ENCODE data around the gene ABLIM1. TPM values are rescaled to one million over a fixed set of nuclear protein-coding genes. Genes with fewer than 3 reads are reported as not detected.

ABLIM1 gene
- total and polyA plus RNA-seq, 4 experiments from 2014 or later, result 129 to 202 (median 188) TPM

- Mint-ChIP-seq H3K4me3 (peak overlapping the region in 1 of 8 donors; percentile 29), H3K27me3 (peaks cover 53 to 65% of the 10 kb centered on the region in 2 donors), H3K36me3 (peaks cover 0 to 3% of the 10 kb centered on the region in 2 donors), H3K27ac (no peak overlapping the region), H3K9me3 (peaks cover 0 to 4% (median 0%) of the 10 kb centered on the region in 8 donors), H3K4me1 (peaks cover 0 to 18% (median 11%) of the 10 kb centered on the region in 4 donors)
- DNase-seq, result no peak
- H3K36me3 ChIP-seq (ENCODE audit: insufficient read depth, low read length), result no peaks in the 10 kb centered on the region
- no peak overlapping the region for H3K4me3 ChIP-seq (ENCODE audit: low read length in 2 of 2)
- H3K4me1 ChIP-seq (ENCODE audit: insufficient read depth, low read length), result no peaks in the 10 kb centered on the region
- no peaks in the 10 kb centered on the region for H3K27me3 ChIP-seq (ENCODE audit: insufficient read depth, low read length)
- ChIA-PET CTCF (ENCODE audit: partially characterized antibody) (no interaction called here), POLR2A (ENCODE audit: partially characterized antibody) (no interaction called here)
- intact Hi-C loops (cut with micrococcal nuclease), result no loop called here
- H3K27ac ChIP-seq (ENCODE audit: low read depth, low read length), result no peak overlapping the region
- H3K9me3 ChIP-seq (ENCODE audit: control insufficient read depth in 1 of 2, low read length in 2 of 2), result no peaks in the 10 kb centered on the region
Observed at GRCh38 chr10:114402233-114402632, 255.8 kb downstream of the ABLIM1 start.

GRCh38 chr10:114401195-114401791 is 256.8 kb downstream of the ABLIM1 start:
- no peak overlapping the region for H3K27ac Mint-ChIP-seq
- Histone ChIP-seq H3K27me3 (ENCODE audit: insufficient read depth, low read length) (no peaks in the 10 kb centered on the region), H3K4me3 (ENCODE audit: low read length in 2 of 2) (no peak overlapping the region), H3K9me3 (ENCODE audit: control insufficient read depth in 1 of 2, low read length in 2 of 2) (no peaks in the 10 kb centered on the region), H3K27ac (ENCODE audit: low read depth, low read length) (no peak overlapping the region), H3K4me1 (ENCODE audit: insufficient read depth, low read length) (no peaks in the 10 kb centered on the region), H3K36me3 (ENCODE audit: insufficient read depth, low read length) (no peaks in the 10 kb centered on the region)
- ChIA-PET CTCF (ENCODE audit: partially characterized antibody) (interaction anchor here (1.4 kb wide), 1 partner anchor 97 kb away, joined by 3 read pairs; no protein-coding TSS in a partner anchor), POLR2A (ENCODE audit: partially characterized antibody) (no interaction called here)
- peaks cover 0 to 18% (median 11%) of the 10 kb centered on the region in 4 donors for H3K4me1 Mint-ChIP-seq
- peaks cover 0 to 2% of the 10 kb centered on the region in 2 donors for H3K36me3 Mint-ChIP-seq
- no peak for DNase-seq
- H3K9me3 Mint-ChIP-seq, result peaks cover 0 to 1% (median 0%) of the 10 kb centered on the region in 8 donors
- H3K27me3 Mint-ChIP-seq, result peaks cover 57 to 66% of the 10 kb centered on the region in 2 donors
- no peak overlapping the region for H3K4me3 Mint-ChIP-seq
- intact Hi-C loops (cut with micrococcal nuclease), result no loop called here

- Mint-ChIP-seq H3K27ac (no peak overlapping the region), H3K4me1 (peaks cover 0 to 12% (median 9%) of the 10 kb centered on the region in 4 donors), H3K9me3 (no peaks in the 10 kb centered on the region), H3K4me3 (no peak overlapping the region), H3K36me3 (no peaks in the 10 kb centered on the region), H3K27me3 (peaks cover 56 to 59% of the 10 kb centered on the region in 2 donors)
- DNase-seq, result no peak
- no peaks in the 10 kb centered on the region for H3K27me3 ChIP-seq (ENCODE audit: insufficient read depth, low read length)
- intact Hi-C loops (cut with micrococcal nuclease), result no loop called here
- H3K9me3 ChIP-seq (ENCODE audit: control insufficient read depth in 1 of 2, low read length in 2 of 2), result no peaks in the 10 kb centered on the region
- no peak overlapping the region for H3K4me3 ChIP-seq (ENCODE audit: low read length in 2 of 2)
- no peaks in the 10 kb centered on the region for H3K4me1 ChIP-seq (ENCODE audit: insufficient read depth, low read length)
- H3K27ac ChIP-seq (ENCODE audit: low read depth, low read length), result no peak overlapping the region
- CTCF ChIA-PET (ENCODE audit: partially characterized antibody), result no interaction called here
- POLR2A ChIA-PET (ENCODE audit: partially characterized antibody), result no interaction called here
- H3K36me3 ChIP-seq (ENCODE audit: insufficient read depth, low read length), result no peaks in the 10 kb centered on the region
Observed at GRCh38 chr10:114400091-114400490, 258.0 kb downstream of the ABLIM1 start.

- ChIA-PET CTCF (ENCODE audit: partially characterized antibody) (no interaction called here), POLR2A (ENCODE audit: partially characterized antibody) (no interaction called here)
- Histone ChIP-seq H3K9me3 (ENCODE audit: control insufficient read depth in 1 of 2, low read length in 2 of 2) (no peaks in the 10 kb centered on the region), H3K36me3 (ENCODE audit: insufficient read depth, low read length) (no peaks in the 10 kb centered on the region), H3K27ac (ENCODE audit: low read depth, low read length) (no peak overlapping the region), H3K4me1 (ENCODE audit: insufficient read depth, low read length) (no peaks in the 10 kb centered on the region), H3K4me3 (ENCODE audit: low read length in 2 of 2) (no peak overlapping the region), H3K27me3 (ENCODE audit: insufficient read depth, low read length) (no peaks in the 10 kb centered on the region)
- Mint-ChIP-seq H3K27me3 (peaks cover 54 to 61% of the 10 kb centered on the region in 2 donors), H3K4me3 (no peak overlapping the region), H3K4me1 (peaks cover 0 to 11% (median 7%) of the 10 kb centered on the region in 4 donors), H3K36me3 (no peaks in the 10 kb centered on the region), H3K9me3 (no peaks in the 10 kb centered on the region), H3K27ac (no peak overlapping the region)
- no peak for DNase-seq
- intact Hi-C loops (cut with micrococcal nuclease), result no loop called here
Observed at GRCh38 chr10:114399576-114399975, 258.5 kb downstream of the ABLIM1 start.

GRCh38 chr10:114398587-114399331 is 259.3 kb downstream of the ABLIM1 start:
- Histone ChIP-seq H3K27ac (ENCODE audit: low read depth, low read length) (no peak overlapping the region), H3K27me3 (ENCODE audit: insufficient read depth, low read length) (no peaks in the 10 kb centered on the region), H3K4me1 (ENCODE audit: insufficient read depth, low read length) (no peaks in the 10 kb centered on the region), H3K4me3 (ENCODE audit: low read length in 2 of 2) (no peak overlapping the region), H3K36me3 (ENCODE audit: insufficient read depth, low read length) (no peaks in the 10 kb centered on the region), H3K9me3 (ENCODE audit: control insufficient read depth in 1 of 2, low read length in 2 of 2) (no peaks in the 10 kb centered on the region)
- no peak overlapping the region for H3K4me3 Mint-ChIP-seq
- H3K27ac Mint-ChIP-seq, result no peak overlapping the region
- DNase-seq, result no peak
- peaks cover 0 to 11% (median 7%) of the 10 kb centered on the region in 4 donors for H3K4me1 Mint-ChIP-seq
- intact Hi-C loops (cut with micrococcal nuclease), result no loop called here
- peaks cover 54 to 62% of the 10 kb centered on the region in 2 donors for H3K27me3 Mint-ChIP-seq
- CTCF ChIA-PET (ENCODE audit: partially characterized antibody), result no interaction called here
- H3K36me3 Mint-ChIP-seq, result no peaks in the 10 kb centered on the region
- POLR2A ChIA-PET (ENCODE audit: partially characterized antibody), result no interaction called here
- no peaks in the 10 kb centered on the region for H3K9me3 Mint-ChIP-seq

GRCh38 chr10:114397651-114398145 is 260.4 kb downstream of the ABLIM1 start:
- POLR2A ChIA-PET (ENCODE audit: partially characterized antibody), result no interaction called here
- Mint-ChIP-seq H3K36me3 (no peaks in the 10 kb centered on the region), H3K27ac (no peak overlapping the region), H3K27me3 (peaks cover 53 to 63% of the 10 kb centered on the region in 2 donors), H3K9me3 (no peaks in the 10 kb centered on the region), H3K4me3 (no peak overlapping the region), H3K4me1 (peaks cover 0 to 4% (median 1%) of the 10 kb centered on the region in 4 donors)
- no peaks in the 10 kb centered on the region for H3K27me3 ChIP-seq (ENCODE audit: insufficient read depth, low read length)
- H3K4me3 ChIP-seq (ENCODE audit: low read length in 2 of 2), result no peak overlapping the region
- intact Hi-C loops (cut with micrococcal nuclease), result no loop called here
- H3K4me1 ChIP-seq (ENCODE audit: insufficient read depth, low read length), result no peaks in the 10 kb centered on the region
- no peaks in the 10 kb centered on the region for H3K36me3 ChIP-seq (ENCODE audit: insufficient read depth, low read length)
- no peaks in the 10 kb centered on the region for H3K9me3 ChIP-seq (ENCODE audit: control insufficient read depth in 1 of 2, low read length in 2 of 2)
- no peak for DNase-seq
- CTCF ChIA-PET (ENCODE audit: partially characterized antibody), result no interaction called here
- no peak overlapping the region for H3K27ac ChIP-seq (ENCODE audit: low read depth, low read length)

- Histone ChIP-seq H3K36me3 (ENCODE audit: insufficient read depth, low read length) (no peaks in the 10 kb centered on the region), H3K4me3 (ENCODE audit: low read length in 2 of 2) (no peak overlapping the region), H3K27ac (ENCODE audit: low read depth, low read length) (no peak overlapping the region), H3K9me3 (ENCODE audit: control insufficient read depth in 1 of 2, low read length in 2 of 2) (no peaks in the 10 kb centered on the region), H3K27me3 (ENCODE audit: insufficient read depth, low read length) (no peaks in the 10 kb centered on the region), H3K4me1 (ENCODE audit: insufficient read depth, low read length) (no peaks in the 10 kb centered on the region)
- CTCF ChIA-PET (ENCODE audit: partially characterized antibody), result no interaction called here
- DNase-seq, result no peak
- H3K9me3 Mint-ChIP-seq, result no peaks in the 10 kb centered on the region
- H3K27me3 Mint-ChIP-seq, result peaks cover 50 to 55% of the 10 kb centered on the region in 2 donors
- no peak overlapping the region for H3K4me3 Mint-ChIP-seq
- no peaks in the 10 kb centered on the region for H3K4me1 Mint-ChIP-seq
- POLR2A ChIA-PET (ENCODE audit: partially characterized antibody), result no interaction called here
- H3K27ac Mint-ChIP-seq, result no peak overlapping the region
- no peaks in the 10 kb centered on the region for H3K36me3 Mint-ChIP-seq
- intact Hi-C loops (cut with micrococcal nuclease), result no loop called here
Observed at GRCh38 chr10:114396464-114396863, 261.6 kb downstream of the ABLIM1 start.

All from CD4-positive, alpha-beta memory T cell (primary cell).